CD14-positive monocyte (primary cell): ENCODE data around the gene SLC38A9. TPM values are rescaled to one million over a fixed set of nuclear protein-coding genes. Genes with fewer than 3 reads are reported as not detected.

Experiments used
- DNase-seq, 3 donors: peaks; one replicate each; pipeline ENCODE4 v3.0.0-alpha.2; 2011 to 2022
- H2AFZ ChIP-seq: 2 replicates; pipeline ENCODE4 v1.6.0; 2012; ENCODE audit warnings: mild to moderate bottlenecking, low read depth, low read length, inconsistent platforms; ENCODE audit not compliant: insufficient read depth, poor library complexity, severe bottlenecking
- H3K27ac ChIP-seq, 2 donors: 1 replicate in 1 of 2; 2 replicates in 1 of 2; pipeline ENCODE4 v1.5.1; 2012 to 2013; ENCODE audit warnings: low read length in 2 of 2, control low read depth in 1 of 2, inconsistent platforms in 1 of 2, low read depth in 1 of 2, mild to moderate bottlenecking in 1 of 2
- H3K27me3 ChIP-seq, 2 donors: one replicate each; pipeline versions ENCODE4 v1.6.0 to v1.6.1; 2011 to 2013; ENCODE audit warnings: low read length in 2 of 2; ENCODE audit not compliant: control insufficient read depth in 2 of 2, insufficient read depth in 2 of 2
- H3K36me3 ChIP-seq, 2 donors: replicated peaks in 1 of 2; 1 replicate in 1 of 2; 2 replicates in 1 of 2; pipeline versions ENCODE4 v1.5.1 to v1.6.1; 2012 to 2013; ENCODE audit warnings: low read length in 2 of 2, control low read depth in 1 of 2, inconsistent platforms in 1 of 2, mild to moderate bottlenecking in 1 of 2; ENCODE audit not compliant: insufficient read depth in 2 of 2, control insufficient read depth in 1 of 2
- H3K4me1 ChIP-seq, 2 donors: 1 replicate in 1 of 2; 2 replicates in 1 of 2; pipeline versions ENCODE4 v1.5.1 to v1.6.1; 2012 to 2013; ENCODE audit warnings: low read length in 2 of 2, control low read depth in 1 of 2, inconsistent platforms in 1 of 2, mild to moderate bottlenecking in 1 of 2, moderate library complexity in 1 of 2; ENCODE audit not compliant: insufficient read depth in 2 of 2, control insufficient read depth in 1 of 2
- H3K4me2 ChIP-seq: replicated peaks from 2 replicates; pipeline ENCODE3; 2012; ENCODE audit warnings: low read length, moderate library complexity, mild to moderate bottlenecking; ENCODE audit not compliant: poor library complexity, severe bottlenecking; ENCODE audit errors: extremely low read depth
- H3K4me3 ChIP-seq, 3 experiments: fragments of 200-600 bp in 1 of 3; sonication (generic) in 1 of 3; replicated peaks in 1 of 3; 1 replicate in 2 of 3; 2 replicates in 1 of 3; pipeline ENCODE4 v1.5.1; 2011 to 2013; ENCODE audit warnings: low read length in 3 of 3, mild to moderate bottlenecking in 3 of 3, control low read depth in 2 of 3, low read depth in 2 of 3, inconsistent platforms in 1 of 3, moderate library complexity in 1 of 3
- H3K79me2 ChIP-seq: 2 replicates; pipeline ENCODE4 v1.6.0; 2012; ENCODE audit warnings: mild to moderate bottlenecking, control low read depth, inconsistent platforms, low read length, moderate library complexity; ENCODE audit not compliant: insufficient read depth
- H3K9ac ChIP-seq: 2 replicates; pipeline ENCODE4 v1.6.0; 2017; ENCODE audit warnings: low read length, mild to moderate bottlenecking; ENCODE audit not compliant: insufficient read depth, poor library complexity, severe bottlenecking
- H3K9me3 ChIP-seq, 2 donors: replicated peaks in 1 of 2; 1 replicate in 1 of 2; 2 replicates in 1 of 2; pipeline versions ENCODE4 v1.5.1 to v1.6.1; 2012 to 2013; ENCODE audit warnings: low read length in 2 of 2, control low read depth in 1 of 2; ENCODE audit not compliant: control insufficient read depth in 1 of 2, insufficient read depth in 1 of 2
- H4K20me1 ChIP-seq: 2 replicates; pipeline ENCODE4 v1.6.0; 2012; ENCODE audit warnings: mild to moderate bottlenecking, low read length, control low read depth, moderate library complexity; ENCODE audit not compliant: insufficient read depth
- H3K27ac Mint-ChIP-seq, 7 donors: one replicate each; pipeline ENCODE4 v1.8.0; 2020; ENCODE audit warnings: mild to moderate bottlenecking in 7 of 7, mixed read lengths in 7 of 7, moderate library complexity in 6 of 7, inconsistent platforms in 2 of 7
- H3K27me3 Mint-ChIP-seq, 3 donors: one replicate each; pipeline ENCODE4 v1.8.0; 2021 to 2022; ENCODE audit warnings: low read depth in 3 of 3, mild to moderate bottlenecking in 3 of 3, mixed read lengths in 3 of 3, moderate library complexity in 3 of 3, inconsistent platforms in 1 of 3
- H3K36me3 Mint-ChIP-seq, 2 donors: one replicate each; pipeline ENCODE4 v1.8.0; 2020; ENCODE audit warnings: mixed read lengths in 2 of 2, inconsistent platforms in 1 of 2, mild to moderate bottlenecking in 1 of 2
- H3K4me1 Mint-ChIP-seq: one replicate; pipeline ENCODE4 v1.8.0; 2020; ENCODE audit warnings: mild to moderate bottlenecking, mixed read lengths
- H3K4me3 Mint-ChIP-seq, 2 donors: one replicate each; pipeline ENCODE4 v1.8.0; 2020; ENCODE audit warnings: mild to moderate bottlenecking in 2 of 2, mixed read lengths in 2 of 2, moderate library complexity in 1 of 2
- H3K9me3 Mint-ChIP-seq, 7 donors: one replicate each; pipeline ENCODE4 v1.8.0; 2020 to 2022; ENCODE audit warnings: mixed read lengths in 7 of 7, mild to moderate bottlenecking in 6 of 7, moderate library complexity in 6 of 7, inconsistent platforms in 2 of 7
- WGBS: methylation state at CpG from one replicate; pipeline ENCODE4 v1.1.5; 2013; ENCODE audit warnings: missing lambda C conversion rate; ENCODE audit not compliant: insufficient coverage; 5-methylcytosine and 5-hydroxymethylcytosine counted together
- intact Hi-C, 2 donors: fragments of 100-400 bp; cut with micrococcal nuclease; formaldehyde crosslinking; loops; one replicate each; pipeline versions ENCODE4 v1.15.0 to v1.15.1; 2023
- polyA plus RNA-seq, 3 donors: library from polyadenylated mRNA; depleted of rRNA in 1 of 3; unstranded in 2 of 3; stranded (reverse) in 1 of 3; fragments of 300-500 nt in 2 of 3; fragments of >200 nt in 1 of 3; fragmentation: Illumina TruSeq in 2 of 3; gene quantifications; 1 replicate in 2 of 3; 2 replicates in 1 of 3; pipeline ENCODE4 v1.2.3, GENCODE V29; 2012 to 2021
- TF ChIP-seq, protein P1 (sequence below): fragments of 200-600 bp; IDR thresholded peaks from one replicate; pipeline ENCODE4 v1.8.0; 2022; ENCODE audit warnings: antibody characterized with exemption, mild to moderate bottlenecking

Gene SLC38A9
- polyA plus RNA-seq, 3 donors, result 10.7 to 15.2 (median 14.1) TPM

DNA sequence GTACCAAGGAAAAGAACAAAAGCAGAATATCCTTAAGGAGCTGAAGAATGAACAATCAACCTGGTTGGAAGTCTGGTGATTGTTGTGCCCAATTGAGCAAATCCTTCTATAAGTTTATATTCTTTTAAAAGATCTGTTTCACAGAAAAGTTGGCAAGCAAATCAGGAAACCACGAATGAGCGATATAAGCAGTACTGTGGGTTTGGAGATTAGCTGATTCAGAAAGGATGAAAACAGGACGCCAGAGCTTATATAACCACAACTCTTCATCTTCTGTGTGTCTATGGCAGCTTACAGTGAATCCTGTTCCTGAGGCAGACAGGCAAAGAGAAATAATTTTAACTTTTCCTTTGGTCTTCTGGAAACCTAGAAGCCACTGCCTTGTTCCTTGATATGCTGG is 61.7 kb downstream of the SLC38A9 start:
- Histone ChIP-seq H3K27me3 (no peaks in the 10 kb centered on the region), H3K4me1 (no peaks in the 10 kb centered on the region), H2AFZ (no peak overlapping the region), H3K9ac (no peak overlapping the region), H3K27ac (no peak overlapping the region), H3K4me3 (no peak overlapping the region), H3K36me3 (peaks cover 30 to 72% of the 10 kb centered on the region in 2 donors), H3K9me3 (no peaks in the 10 kb centered on the region), H4K20me1 (no peaks in the 10 kb centered on the region), H3K79me2 (no peaks in the 10 kb centered on the region), H3K4me2 (no peak overlapping the region)
- no CpG with 5 or more reads among the region's 3 CpGs for WGBS
- TF ChIP-seq, protein P1, sequence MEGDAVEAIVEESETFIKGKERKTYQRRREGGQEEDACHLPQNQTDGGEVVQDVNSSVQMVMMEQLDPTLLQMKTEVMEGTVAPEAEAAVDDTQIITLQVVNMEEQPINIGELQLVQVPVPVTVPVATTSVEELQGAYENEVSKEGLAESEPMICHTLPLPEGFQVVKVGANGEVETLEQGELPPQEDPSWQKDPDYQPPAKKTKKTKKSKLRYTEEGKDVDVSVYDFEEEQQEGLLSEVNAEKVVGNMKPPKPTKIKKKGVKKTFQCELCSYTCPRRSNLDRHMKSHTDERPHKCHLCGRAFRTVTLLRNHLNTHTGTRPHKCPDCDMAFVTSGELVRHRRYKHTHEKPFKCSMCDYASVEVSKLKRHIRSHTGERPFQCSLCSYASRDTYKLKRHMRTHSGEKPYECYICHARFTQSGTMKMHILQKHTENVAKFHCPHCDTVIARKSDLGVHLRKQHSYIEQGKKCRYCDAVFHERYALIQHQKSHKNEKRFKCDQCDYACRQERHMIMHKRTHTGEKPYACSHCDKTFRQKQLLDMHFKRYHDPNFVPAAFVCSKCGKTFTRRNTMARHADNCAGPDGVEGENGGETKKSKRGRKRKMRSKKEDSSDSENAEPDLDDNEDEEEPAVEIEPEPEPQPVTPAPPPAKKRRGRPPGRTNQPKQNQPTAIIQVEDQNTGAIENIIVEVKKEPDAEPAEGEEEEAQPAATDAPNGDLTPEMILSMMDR, result no peak
- intact Hi-C loops, result no loop called here
- H3K4me3 Mint-ChIP-seq, result no peak overlapping the region
- H3K36me3 Mint-ChIP-seq, result peaks cover 55 to 80% of the 10 kb centered on the region in 2 donors
- no peaks in the 10 kb centered on the region for H3K4me1 Mint-ChIP-seq
- no peak for DNase-seq
- no peak overlapping the region for H3K27ac Mint-ChIP-seq
- no peaks in the 10 kb centered on the region for H3K27me3 Mint-ChIP-seq
- no peaks in the 10 kb centered on the region for H3K9me3 Mint-ChIP-seq

DNA sequence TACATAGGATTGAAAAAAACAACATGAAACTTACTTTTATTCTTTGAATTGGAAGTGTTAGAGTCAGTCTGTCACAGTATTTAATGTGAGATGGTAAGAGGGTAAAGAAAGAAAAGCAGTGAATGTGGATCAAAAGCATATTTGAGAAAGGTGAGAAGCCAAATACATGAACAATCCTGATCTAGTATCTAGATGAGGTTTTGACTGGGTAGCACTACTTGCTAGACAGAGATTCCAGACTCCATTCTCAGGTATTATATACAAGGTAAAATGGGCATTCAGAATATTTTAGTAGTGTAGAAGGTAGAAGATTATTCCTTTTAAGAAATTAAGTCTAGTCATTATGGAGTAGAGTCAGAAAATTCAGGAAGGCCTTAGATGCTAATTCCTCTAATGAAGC is 62.2 kb downstream of the SLC38A9 start:
- no peaks in the 10 kb centered on the region for H3K4me1 Mint-ChIP-seq
- H3K9me3 ChIP-seq, result no peaks in the 10 kb centered on the region
- peaks cover 29 to 72% of the 10 kb centered on the region in 2 donors for H3K36me3 ChIP-seq
- no peaks in the 10 kb centered on the region for H3K9me3 Mint-ChIP-seq
- H3K9ac ChIP-seq, result no peak overlapping the region
- H4K20me1 ChIP-seq, result no peaks in the 10 kb centered on the region
- no peak overlapping the region for H3K4me3 Mint-ChIP-seq
- peak overlapping the region in 1 of 7 donors; percentile 7 for H3K27ac Mint-ChIP-seq
- H3K4me1 ChIP-seq, result no peaks in the 10 kb centered on the region
- intact Hi-C loops, result no loop called here
- H3K4me2 ChIP-seq, result no peak overlapping the region
- TF ChIP-seq, protein P1, result no peak
- no peak overlapping the region for H2AFZ ChIP-seq
- no peak for DNase-seq
- no peak overlapping the region for H3K4me3 ChIP-seq
- no peaks in the 10 kb centered on the region for H3K79me2 ChIP-seq
- no peaks in the 10 kb centered on the region for H3K27me3 ChIP-seq
- H3K27ac ChIP-seq, result no peak overlapping the region
- H3K36me3 Mint-ChIP-seq, result peaks cover 56 to 83% of the 10 kb centered on the region in 2 donors
- H3K27me3 Mint-ChIP-seq, result no peaks in the 10 kb centered on the region
